Measurements from ENCODE around the gene SDK2.
"Not testable (repeated sequence)": the region's sequence is repeated elsewhere in the genome, so short reads cannot be mapped to it uniquely, and the experiment has no call there.

SDK2 gene

DNA sequence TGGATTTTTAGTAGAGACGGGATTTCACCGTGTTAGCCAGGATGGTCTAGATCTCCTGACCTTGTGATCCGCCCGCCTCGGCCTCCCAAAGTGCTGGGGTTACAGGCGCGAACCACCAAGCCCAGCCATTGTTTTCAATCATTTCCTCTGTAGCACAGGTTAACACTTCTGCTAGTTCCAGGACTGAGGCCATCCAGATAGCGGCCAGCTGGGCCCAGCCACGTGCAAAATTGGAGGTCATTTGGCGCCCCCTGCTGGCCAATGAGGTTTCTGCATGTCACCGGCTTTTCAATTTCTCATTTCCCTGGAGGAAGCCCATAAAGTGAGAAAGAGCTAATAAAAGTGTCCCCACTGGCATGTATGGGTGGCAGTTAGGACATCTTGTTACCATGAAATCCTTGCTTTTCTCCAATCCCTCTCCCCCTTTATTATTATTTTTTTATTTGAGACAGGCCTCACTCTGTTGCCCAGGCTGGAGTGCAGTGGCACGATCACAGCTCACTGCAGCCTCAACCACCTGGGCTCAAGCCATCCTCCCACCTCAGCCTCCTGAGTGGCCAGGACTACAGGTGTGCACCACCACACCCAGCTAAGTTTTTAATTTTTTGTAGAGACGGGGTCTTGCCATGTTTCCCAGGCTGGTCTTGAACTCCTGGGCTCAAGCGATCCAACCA, 274.3 kb downstream of the SDK2 start:
- H2AFZ ChIP-seq (ENCODE audit: low read length); H3K79me1 ChIP-seq (ENCODE audit: low read depth, low read length); H4K91ac ChIP-seq (ENCODE audit: low read depth, low read length, poor library complexity); H2BK5ac ChIP-seq (ENCODE audit: low read length); H3K9me3 ChIP-seq (replicated peaks in 1 of 2; ENCODE audit: control insufficient read depth in 2 of 2, insufficient read depth in 1 of 2, low read depth in 1 of 2, low read length in 2 of 2); H4K8ac ChIP-seq (ENCODE audit: low read depth, low read length); H3K23ac ChIP-seq (ENCODE audit: low read depth, low read length, poor library complexity); H3K4me3 ChIP-seq (ENCODE audit: low read length in 2 of 2); H2BK15ac ChIP-seq (ENCODE audit: low read length); H2BK12ac ChIP-seq (ENCODE audit: low read length); H2BK120ac ChIP-seq (ENCODE audit: low read depth, low read length); H3K4ac ChIP-seq (ENCODE audit: low read length); H3K27ac ChIP-seq (replicated peaks; ENCODE audit: low read length); H3K18ac ChIP-seq (ENCODE audit: low read length); H3K14ac ChIP-seq (ENCODE audit: low read length); H2AK5ac ChIP-seq (ENCODE audit: low read depth, low read length); H3K4me2 ChIP-seq (ENCODE audit: insufficient read depth, low read length, poor library complexity, severe bottlenecking); H3K9ac ChIP-seq (ENCODE audit: low read depth, low read length, poor library complexity); H3K27me3 ChIP-seq (ENCODE audit: control insufficient read depth in 3 of 3, insufficient read depth in 3 of 3, low read depth in 1 of 3, low read length in 3 of 3): not testable (repeated sequence)
- no CpG with 5 or more reads among the region's 14 CpGs for WGBS, 2 donors (ENCODE audit: extremely low coverage in 2 of 2, insufficient read length in 2 of 2, insufficient replicate concordance in 1 of 2)
- peaks cover 15 to 17% of the 10 kb centered on the region in 2 donors for H3K36me3 ChIP-seq (replicated peaks in 1 of 2; ENCODE audit: control insufficient read depth in 2 of 2, insufficient read depth in 2 of 2, low read length in 2 of 2)
- DNase-seq (ENCODE audit: low spot score), result peak; percentile 73
- H3K4me1 ChIP-seq (ENCODE audit: control insufficient read depth in 2 of 2, insufficient read depth in 1 of 2, low read depth in 1 of 2, low read length in 2 of 2), result peaks cover 9 to 17% of the 10 kb centered on the region in 2 donors

GRCh38 chr17:73369111-73369521, 275.1 kb downstream of the SDK2 start:
- DNase-seq (ENCODE audit: low spot score), result no peak
- no peaks in the 10 kb centered on the region for H3K79me1 ChIP-seq (ENCODE audit: low read depth, low read length)
- no peak overlapping the region for H3K4me2 ChIP-seq (ENCODE audit: insufficient read depth, low read length, poor library complexity, severe bottlenecking)
- H3K18ac ChIP-seq (ENCODE audit: low read length), result peak overlapping the region; percentile 55
- no peak overlapping the region for H2AK5ac ChIP-seq (ENCODE audit: low read depth, low read length)
- no peaks in the 10 kb centered on the region for H3K9me3 ChIP-seq (replicated peaks in 1 of 2; ENCODE audit: control insufficient read depth in 2 of 2, insufficient read depth in 1 of 2, low read depth in 1 of 2, low read length in 2 of 2)
- H2BK5ac ChIP-seq (ENCODE audit: low read length), result no peak overlapping the region
- peaks cover 14 to 17% of the 10 kb centered on the region in 2 donors for H3K36me3 ChIP-seq (replicated peaks in 1 of 2; ENCODE audit: control insufficient read depth in 2 of 2, insufficient read depth in 2 of 2, low read length in 2 of 2)
- no peak overlapping the region for H3K14ac ChIP-seq (ENCODE audit: low read length)
- peaks cover 0 to 1% (median 0%) of the 10 kb centered on the region in 3 experiments for H3K27me3 ChIP-seq (ENCODE audit: control insufficient read depth in 3 of 3, insufficient read depth in 3 of 3, low read depth in 1 of 3, low read length in 3 of 3)
- H3K27ac ChIP-seq (replicated peaks; ENCODE audit: low read length), result no peak overlapping the region
- no peak overlapping the region for H4K8ac ChIP-seq (ENCODE audit: low read depth, low read length)
- peaks cover 10 to 17% of the 10 kb centered on the region in 2 donors for H3K4me1 ChIP-seq (ENCODE audit: control insufficient read depth in 2 of 2, insufficient read depth in 1 of 2, low read depth in 1 of 2, low read length in 2 of 2)
- H3K4me3 ChIP-seq (ENCODE audit: low read length in 2 of 2), result no peak overlapping the region
- H3K23ac ChIP-seq (ENCODE audit: low read depth, low read length, poor library complexity), result peak overlapping the region; percentile 75
- H4K91ac ChIP-seq (ENCODE audit: low read depth, low read length, poor library complexity), result no peak overlapping the region
- WGBS, 2 donors (ENCODE audit: extremely low coverage in 2 of 2, insufficient read length in 2 of 2, insufficient replicate concordance in 1 of 2), result no CpG with 5 or more reads among the region's 14 CpGs
- H2BK12ac ChIP-seq (ENCODE audit: low read length), result peak overlapping the region; percentile 82
- H2BK120ac ChIP-seq (ENCODE audit: low read depth, low read length), result no peak overlapping the region
- H2BK15ac ChIP-seq (ENCODE audit: low read length), result no peak overlapping the region
- no peak overlapping the region for H2AFZ ChIP-seq (ENCODE audit: low read length)
- peak overlapping the region; percentile 24 for H3K9ac ChIP-seq (ENCODE audit: low read depth, low read length, poor library complexity)
- H3K4ac ChIP-seq (ENCODE audit: low read length), result no peak overlapping the region

GRCh38 chr17:73368085-73368631, 276.1 kb downstream of the SDK2 start:
- Histone ChIP-seq H3K4me1 (ENCODE audit: control insufficient read depth in 2 of 2, insufficient read depth in 1 of 2, low read depth in 1 of 2, low read length in 2 of 2) (peaks cover 17% of the 10 kb centered on the region in 2 donors), H2BK15ac (ENCODE audit: low read length) (no peak overlapping the region), H3K27ac (replicated peaks; ENCODE audit: low read length) (no peak overlapping the region), H3K27me3 (ENCODE audit: control insufficient read depth in 3 of 3, insufficient read depth in 3 of 3, low read depth in 1 of 3, low read length in 3 of 3) (peaks cover 0 to 1% (median 0%) of the 10 kb centered on the region in 3 experiments), H2BK12ac (ENCODE audit: low read length) (no peak overlapping the region), H3K4me2 (ENCODE audit: insufficient read depth, low read length, poor library complexity, severe bottlenecking) (no peak overlapping the region), H2AFZ (ENCODE audit: low read length) (no peak overlapping the region), H3K4ac (ENCODE audit: low read length) (no peak overlapping the region), H3K4me3 (ENCODE audit: low read length in 2 of 2) (no peak overlapping the region), H3K79me1 (ENCODE audit: low read depth, low read length) (no peaks in the 10 kb centered on the region), H2AK5ac (ENCODE audit: low read depth, low read length) (no peak overlapping the region), H4K91ac (ENCODE audit: low read depth, low read length, poor library complexity) (no peak overlapping the region), H2BK120ac (ENCODE audit: low read depth, low read length) (no peak overlapping the region), H3K36me3 (replicated peaks in 1 of 2; ENCODE audit: control insufficient read depth in 2 of 2, insufficient read depth in 2 of 2, low read length in 2 of 2) (peaks cover 14 to 17% of the 10 kb centered on the region in 2 donors), H3K9me3 (replicated peaks in 1 of 2; ENCODE audit: control insufficient read depth in 2 of 2, insufficient read depth in 1 of 2, low read depth in 1 of 2, low read length in 2 of 2) (no peaks in the 10 kb centered on the region), H3K14ac (ENCODE audit: low read length) (no peak overlapping the region), H3K23ac (ENCODE audit: low read depth, low read length, poor library complexity) (peak overlapping the region; percentile 51), H4K8ac (ENCODE audit: low read depth, low read length) (no peak overlapping the region), H2BK5ac (ENCODE audit: low read length) (no peak overlapping the region), H3K9ac (ENCODE audit: low read depth, low read length, poor library complexity) (no peak overlapping the region), H3K18ac (ENCODE audit: low read length) (peak overlapping the region; percentile 67)
- no CpG with 5 or more reads among the region's 18 CpGs for WGBS, 2 donors (ENCODE audit: extremely low coverage in 2 of 2, insufficient read length in 2 of 2, insufficient replicate concordance in 1 of 2)
- DNase-seq (ENCODE audit: low spot score), result no peak

GRCh38 chr17:73365906-73366623, 278.2 kb downstream of the SDK2 start:
- H4K91ac ChIP-seq (ENCODE audit: low read depth, low read length, poor library complexity), result no peak overlapping the region
- no peak overlapping the region for H3K23ac ChIP-seq (ENCODE audit: low read depth, low read length, poor library complexity)
- no peaks in the 10 kb centered on the region for H3K9me3 ChIP-seq (replicated peaks in 1 of 2; ENCODE audit: control insufficient read depth in 2 of 2, insufficient read depth in 1 of 2, low read depth in 1 of 2, low read length in 2 of 2)
- H3K14ac ChIP-seq (ENCODE audit: low read length), result peak overlapping the region; percentile 17
- peaks cover 22 to 30% of the 10 kb centered on the region in 2 donors for H3K4me1 ChIP-seq (ENCODE audit: control insufficient read depth in 2 of 2, insufficient read depth in 1 of 2, low read depth in 1 of 2, low read length in 2 of 2)
- H3K9ac ChIP-seq (ENCODE audit: low read depth, low read length, poor library complexity), result no peak overlapping the region
- peaks cover 12 to 14% of the 10 kb centered on the region in 2 donors for H3K36me3 ChIP-seq (replicated peaks in 1 of 2; ENCODE audit: control insufficient read depth in 2 of 2, insufficient read depth in 2 of 2, low read length in 2 of 2)
- no peak overlapping the region for H4K8ac ChIP-seq (ENCODE audit: low read depth, low read length)
- H2BK12ac ChIP-seq (ENCODE audit: low read length), result no peak overlapping the region
- H3K4me3 ChIP-seq (ENCODE audit: low read length in 2 of 2), result no peak overlapping the region
- peak overlapping the region; percentile 30 for H2BK120ac ChIP-seq (ENCODE audit: low read depth, low read length)
- no peak for DNase-seq (ENCODE audit: low spot score)
- H3K79me1 ChIP-seq (ENCODE audit: low read depth, low read length), result no peaks in the 10 kb centered on the region
- peaks cover 0 to 1% (median 0%) of the 10 kb centered on the region in 3 experiments for H3K27me3 ChIP-seq (ENCODE audit: control insufficient read depth in 3 of 3, insufficient read depth in 3 of 3, low read depth in 1 of 3, low read length in 3 of 3)
- no peak overlapping the region for H2AFZ ChIP-seq (ENCODE audit: low read length)
- H3K27ac ChIP-seq (replicated peaks; ENCODE audit: low read length), result no peak overlapping the region
- H3K4ac ChIP-seq (ENCODE audit: low read length), result no peak overlapping the region
- H2BK5ac ChIP-seq (ENCODE audit: low read length), result peak overlapping the region; percentile 67
- H3K18ac ChIP-seq (ENCODE audit: low read length), result peak overlapping the region; percentile 65
- H2AK5ac ChIP-seq (ENCODE audit: low read depth, low read length), result peak overlapping the region; percentile 64
- WGBS, 2 donors (ENCODE audit: extremely low coverage in 2 of 2, insufficient read length in 2 of 2, insufficient replicate concordance in 1 of 2), result no CpG with 5 or more reads among the region's 23 CpGs
- no peak overlapping the region for H2BK15ac ChIP-seq (ENCODE audit: low read length)
- H3K4me2 ChIP-seq (ENCODE audit: insufficient read depth, low read length, poor library complexity, severe bottlenecking), result no peak overlapping the region

Data from neuronal stem cell (in vitro differentiated cells).